GM12872 (cell line): Measurements from ENCODE around the gene CBFB.

Experiments used
- CTCF ChIP-seq: IDR thresholded peaks from 3 replicates; pipeline ENCODE4 v1.5.1; 2011; ENCODE audit warnings: low read depth, mild to moderate bottlenecking, low read length, moderate library complexity; ENCODE audit not compliant: insufficient read depth

Gene CBFB

GRCh38 chr16:67146523-67147357 lies 117.8 kb downstream of the CBFB start:
- TF ChIP-seq CTCF = no peak

- TF ChIP-seq CTCF = no peak
Measured at GRCh38 chr16:67147437-67148140, 118.6 kb downstream of the CBFB start.

GRCh38 chr16:67148221-67148620 lies 119.3 kb downstream of the CBFB start:
- no peak for TF ChIP-seq CTCF

GRCh38 chr16:67148656-67149275 lies 119.8 kb downstream of the CBFB start:
- TF ChIP-seq CTCF = no peak

GRCh38 chr16:67149276-67150046 lies 120.5 kb downstream of the CBFB start:
- no peak for TF ChIP-seq CTCF

- 0 out of 3 replicates have a peak, but pooled peaks have one; percentile 18 for TF ChIP-seq CTCF
Measured at GRCh38 chr16:67150047-67150832, 121.3 kb downstream of the CBFB start.
